Measurements from ENCODE around the gene LDLRAP1.

DNA sequence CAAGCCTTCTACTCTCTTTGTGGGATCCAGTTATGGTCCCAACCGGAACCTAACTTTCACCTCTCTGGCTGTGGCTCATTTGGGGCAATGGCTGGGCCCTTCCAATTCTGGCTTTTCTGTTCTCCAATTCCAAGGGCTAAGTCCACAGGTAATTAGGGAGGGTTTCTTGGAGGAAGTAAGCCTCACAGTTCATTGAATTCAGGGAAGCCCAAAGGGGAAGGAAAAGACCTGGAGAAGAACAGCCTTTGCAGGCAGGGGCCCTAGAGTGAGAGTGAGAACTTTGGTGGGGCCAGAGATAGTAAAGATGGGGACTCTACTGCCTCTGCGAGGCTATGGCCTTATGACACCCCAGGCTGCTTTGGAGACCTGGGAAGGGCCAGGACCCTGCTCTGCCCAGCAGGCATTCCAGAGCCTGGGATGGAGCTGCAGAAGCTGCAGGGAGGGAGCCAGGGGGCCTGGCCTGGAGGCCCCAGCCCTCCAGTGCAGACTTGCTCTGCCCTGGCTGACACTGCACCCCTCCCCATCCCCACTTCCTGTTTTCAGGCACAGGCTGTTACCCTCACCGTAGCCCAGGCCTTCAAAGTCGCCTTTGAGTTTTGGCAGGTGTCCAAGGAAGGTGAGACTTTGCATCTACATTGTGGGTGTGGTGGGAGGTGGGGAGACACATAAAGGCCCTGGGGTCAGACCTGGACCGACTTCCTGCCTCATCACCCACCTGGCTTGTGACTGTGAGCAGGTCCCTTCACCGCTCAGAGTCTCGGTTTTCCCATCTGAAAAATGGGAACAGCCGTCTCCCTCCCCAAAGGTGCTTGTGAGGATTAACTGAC is 18.9 kb downstream of the LDLRAP1 start:
- TF ChIP-seq, protein P1, sequence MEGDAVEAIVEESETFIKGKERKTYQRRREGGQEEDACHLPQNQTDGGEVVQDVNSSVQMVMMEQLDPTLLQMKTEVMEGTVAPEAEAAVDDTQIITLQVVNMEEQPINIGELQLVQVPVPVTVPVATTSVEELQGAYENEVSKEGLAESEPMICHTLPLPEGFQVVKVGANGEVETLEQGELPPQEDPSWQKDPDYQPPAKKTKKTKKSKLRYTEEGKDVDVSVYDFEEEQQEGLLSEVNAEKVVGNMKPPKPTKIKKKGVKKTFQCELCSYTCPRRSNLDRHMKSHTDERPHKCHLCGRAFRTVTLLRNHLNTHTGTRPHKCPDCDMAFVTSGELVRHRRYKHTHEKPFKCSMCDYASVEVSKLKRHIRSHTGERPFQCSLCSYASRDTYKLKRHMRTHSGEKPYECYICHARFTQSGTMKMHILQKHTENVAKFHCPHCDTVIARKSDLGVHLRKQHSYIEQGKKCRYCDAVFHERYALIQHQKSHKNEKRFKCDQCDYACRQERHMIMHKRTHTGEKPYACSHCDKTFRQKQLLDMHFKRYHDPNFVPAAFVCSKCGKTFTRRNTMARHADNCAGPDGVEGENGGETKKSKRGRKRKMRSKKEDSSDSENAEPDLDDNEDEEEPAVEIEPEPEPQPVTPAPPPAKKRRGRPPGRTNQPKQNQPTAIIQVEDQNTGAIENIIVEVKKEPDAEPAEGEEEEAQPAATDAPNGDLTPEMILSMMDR (IDR thresholded peaks at IDR 0.05; ENCODE audit: low read depth, low read length): no peak
- TF ChIP-seq POLR2A (IDR thresholded peaks at IDR 0.05; ENCODE audit: extremely low read depth, insufficient read length) (no peak), MYC (IDR thresholded peaks at IDR 0.05; ENCODE audit: low read depth, low read length) (no peak)

All from NB4 (cell line).